SK-N-SH treated with all-trans-retinoic acid at 6 μM for 48 hours (cell line): ENCODE data around the gene IVNS1ABP.

Experiments
- PATZ1 ChIP-seq: fragments of 250-450 bp; sonication (Bioruptor Pico); IDR thresholded peaks from 2 replicates; pipeline ENCODE4 v1.8.0; 2020; ENCODE audit warnings: mild to moderate bottlenecking, moderate library complexity, borderline replicate concordance
- PPARA ChIP-seq: fragments of 250-450 bp; sonication (Bioruptor Pico); IDR thresholded peaks from 2 replicates; pipeline ENCODE4 v1.5.0; 2020; ENCODE audit warnings: mild to moderate bottlenecking, borderline replicate concordance

- TF ChIP-seq PPARA: no peak
- no peak for TF ChIP-seq PATZ1 (CRISPR knock-in tag)
These were observed 25.7 kb upstream of the IVNS1ABP start for GRCh38 chr1:185342672-185343259.
